Stimulated activated CD8-positive, alpha-beta memory T cell treated with anti-CD3 and anti-CD28 coated beads, Interleukin-7, amount 100 ng/mL, for 4 hours (primary cell): ENCODE measurements around the gene CDC25B.
"Not testable (repeated sequence)": the region's sequence is repeated elsewhere in the genome, so short reads cannot be mapped to it uniquely, and the experiment has no call there.

Source experiments
- DNase-seq, 2 donors: peaks; one replicate each; pipeline ENCODE4 v3.0.0-alpha.2; 2020; ENCODE audit warnings: low read depth in 2 of 2

The CDC25B gene

GRCh38 chr20:3828798-3829197 is 32.7 kb downstream of the CDC25B start:
- no peak for DNase-seq

GRCh38 chr20:3829891-3830290 is 33.8 kb downstream of the CDC25B start:
- DNase-seq = not testable (repeated sequence)

- no peak for DNase-seq
These were observed 40.0 kb downstream of the CDC25B start for GRCh38 chr20:3836132-3836531.

GRCh38 chr20:3839328-3839727 is 43.2 kb downstream of the CDC25B start:
- no peak for DNase-seq

- not testable (repeated sequence) for DNase-seq
These were observed 44.1 kb downstream of the CDC25B start for GRCh38 chr20:3840201-3840600.

- DNase-seq = no peak
These were observed 46.3 kb downstream of the CDC25B start for GRCh38 chr20:3842348-3842930.

GRCh38 chr20:3843490-3843889 is 47.4 kb downstream of the CDC25B start:
- DNase-seq = no peak

GRCh38 chr20:3843990-3844619 is 48.0 kb downstream of the CDC25B start:
- DNase-seq = not testable (repeated sequence)

- DNase-seq = no peak
These were observed 50.2 kb downstream of the CDC25B start for GRCh38 chr20:3846378-3846739.

GRCh38 chr20:3846740-3847428 is 50.8 kb downstream of the CDC25B start, which contains the start of gene MAVS:
TSS of gene MAVS (plus strand) at chr20:3846834. CDS start at chr20:3854625, 7,791 bp downstream.
- peak; percentile 56 to 79 for DNase-seq

- no peak for DNase-seq
These were observed 51.4 kb downstream of the CDC25B start for GRCh38 chr20:3847429-3847940.

GRCh38 chr20:3848565-3848964 is 52.5 kb downstream of the CDC25B start:
- DNase-seq = no peak

GRCh38 chr20:3854462-3854871 is 58.4 kb downstream of the CDC25B start:
- no peak for DNase-seq
